VCaP (cell line): ENCODE data around the gene KRTAP10-2.

Source experiments
- H3K27ac ChIP-seq: fragments of 450-650 bp; 2 replicates; pipeline ENCODE4 v1.5.1; 2017
- TF ChIP-seq, protein P1 (sequence below): fragments of 450-650 bp; conservative IDR thresholded peaks from 2 replicates; pipeline ENCODE4 v1.5.1; 2017; ENCODE audit warnings: mild to moderate bottlenecking, moderate library complexity

Gene KRTAP10-2

DNA sequence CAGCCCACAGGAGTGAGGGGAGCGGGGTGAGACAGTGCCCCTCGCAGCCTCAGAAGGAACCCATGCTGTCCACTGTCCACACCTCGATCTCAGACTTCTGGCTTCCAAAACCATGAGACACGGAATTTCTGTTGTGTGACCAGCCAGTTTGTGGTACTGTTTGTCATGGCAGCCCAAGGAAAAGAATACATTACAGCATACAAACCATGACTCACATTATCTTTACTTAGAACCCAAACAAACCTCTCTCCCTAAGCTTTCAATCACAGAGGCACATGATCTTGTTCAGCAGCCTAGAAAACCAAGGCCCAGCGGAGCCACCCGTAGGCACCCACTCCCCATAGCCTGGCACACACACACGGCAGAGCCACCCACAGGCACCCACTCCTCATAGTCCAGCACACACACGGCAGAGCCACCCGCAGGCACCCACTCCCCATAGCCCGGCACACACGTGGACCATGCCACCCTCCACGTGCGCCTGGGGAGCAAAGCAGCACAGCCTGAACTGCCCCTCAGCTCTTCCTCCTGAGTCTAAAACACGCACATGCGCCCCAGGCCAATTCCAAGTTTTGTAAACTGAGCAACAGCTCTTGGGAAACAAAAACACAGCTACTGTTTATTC is 21.8 kb upstream of the KRTAP10-2 start:
- TF ChIP-seq, protein P1, sequence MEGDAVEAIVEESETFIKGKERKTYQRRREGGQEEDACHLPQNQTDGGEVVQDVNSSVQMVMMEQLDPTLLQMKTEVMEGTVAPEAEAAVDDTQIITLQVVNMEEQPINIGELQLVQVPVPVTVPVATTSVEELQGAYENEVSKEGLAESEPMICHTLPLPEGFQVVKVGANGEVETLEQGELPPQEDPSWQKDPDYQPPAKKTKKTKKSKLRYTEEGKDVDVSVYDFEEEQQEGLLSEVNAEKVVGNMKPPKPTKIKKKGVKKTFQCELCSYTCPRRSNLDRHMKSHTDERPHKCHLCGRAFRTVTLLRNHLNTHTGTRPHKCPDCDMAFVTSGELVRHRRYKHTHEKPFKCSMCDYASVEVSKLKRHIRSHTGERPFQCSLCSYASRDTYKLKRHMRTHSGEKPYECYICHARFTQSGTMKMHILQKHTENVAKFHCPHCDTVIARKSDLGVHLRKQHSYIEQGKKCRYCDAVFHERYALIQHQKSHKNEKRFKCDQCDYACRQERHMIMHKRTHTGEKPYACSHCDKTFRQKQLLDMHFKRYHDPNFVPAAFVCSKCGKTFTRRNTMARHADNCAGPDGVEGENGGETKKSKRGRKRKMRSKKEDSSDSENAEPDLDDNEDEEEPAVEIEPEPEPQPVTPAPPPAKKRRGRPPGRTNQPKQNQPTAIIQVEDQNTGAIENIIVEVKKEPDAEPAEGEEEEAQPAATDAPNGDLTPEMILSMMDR, result no peak
- no peak overlapping the region for H3K27ac ChIP-seq

DNA sequence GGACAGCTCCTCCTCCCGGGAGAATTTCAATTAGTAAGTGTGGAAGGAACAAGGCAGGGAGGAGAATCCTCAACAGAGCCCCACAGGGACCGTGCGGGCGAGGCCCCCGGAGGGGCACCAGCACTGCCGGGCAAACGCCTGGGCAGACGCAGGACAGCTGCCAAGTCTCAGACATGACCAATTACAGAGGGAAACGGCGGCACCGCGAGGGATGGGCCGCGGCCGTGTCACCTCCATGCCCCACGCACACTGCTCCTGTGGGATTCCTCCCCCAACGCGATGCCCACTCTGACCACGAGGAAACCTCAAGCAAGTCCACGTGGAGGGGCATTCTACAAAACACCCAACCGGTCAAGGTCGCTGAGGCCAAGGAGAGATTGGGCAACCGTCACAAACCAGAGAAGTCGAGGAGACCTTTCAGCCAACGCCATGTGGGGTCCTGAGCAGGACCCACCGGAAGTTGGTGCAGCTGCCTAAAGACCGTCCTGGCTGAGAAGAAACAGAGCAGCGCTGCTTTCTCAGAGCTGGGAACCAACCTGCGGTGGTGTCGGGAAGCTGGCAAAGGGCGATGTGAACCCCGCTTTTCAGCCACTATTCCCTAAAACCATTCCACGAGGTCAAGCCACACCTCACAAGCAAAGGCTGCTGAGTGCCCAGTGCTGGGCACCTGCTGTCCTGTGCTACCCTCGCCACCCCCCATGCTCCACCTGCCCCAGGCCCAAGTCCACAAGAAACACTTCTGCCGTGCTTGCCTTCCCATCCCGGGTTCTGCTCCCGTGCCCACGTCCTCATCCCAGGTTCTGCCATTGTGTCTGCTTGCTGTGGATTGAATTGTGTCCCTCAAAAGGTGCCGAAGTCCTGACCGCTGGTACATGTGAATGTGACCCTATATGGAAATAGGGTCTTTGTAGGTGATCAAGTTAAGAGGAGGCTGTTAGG is 20.8 kb upstream of the KRTAP10-2 start:
- no peak overlapping the region for H3K27ac ChIP-seq
- TF ChIP-seq, protein P1, result no peak

DNA sequence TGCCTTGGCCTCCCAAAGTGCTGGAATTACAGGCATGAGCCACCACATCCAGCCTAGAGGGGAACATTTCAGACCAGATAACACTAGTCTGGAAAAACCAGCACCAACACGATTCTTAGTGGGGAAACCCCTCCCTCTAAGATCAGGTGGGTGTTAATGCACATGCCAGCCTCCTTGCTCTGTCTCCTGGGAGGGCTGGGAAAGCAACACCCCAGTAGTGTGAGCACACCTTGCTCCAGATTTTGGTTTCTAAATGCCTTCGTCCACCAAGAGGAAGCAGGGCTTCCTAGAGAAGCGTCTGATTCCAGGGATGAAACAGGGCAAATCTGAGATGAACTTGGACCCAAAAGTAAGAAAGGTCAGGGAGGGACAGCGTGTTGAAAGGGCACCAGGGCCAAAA is 20.0 kb upstream of the KRTAP10-2 start:
- H3K27ac ChIP-seq, result no peak overlapping the region
- TF ChIP-seq, protein P1, result no peak

DNA sequence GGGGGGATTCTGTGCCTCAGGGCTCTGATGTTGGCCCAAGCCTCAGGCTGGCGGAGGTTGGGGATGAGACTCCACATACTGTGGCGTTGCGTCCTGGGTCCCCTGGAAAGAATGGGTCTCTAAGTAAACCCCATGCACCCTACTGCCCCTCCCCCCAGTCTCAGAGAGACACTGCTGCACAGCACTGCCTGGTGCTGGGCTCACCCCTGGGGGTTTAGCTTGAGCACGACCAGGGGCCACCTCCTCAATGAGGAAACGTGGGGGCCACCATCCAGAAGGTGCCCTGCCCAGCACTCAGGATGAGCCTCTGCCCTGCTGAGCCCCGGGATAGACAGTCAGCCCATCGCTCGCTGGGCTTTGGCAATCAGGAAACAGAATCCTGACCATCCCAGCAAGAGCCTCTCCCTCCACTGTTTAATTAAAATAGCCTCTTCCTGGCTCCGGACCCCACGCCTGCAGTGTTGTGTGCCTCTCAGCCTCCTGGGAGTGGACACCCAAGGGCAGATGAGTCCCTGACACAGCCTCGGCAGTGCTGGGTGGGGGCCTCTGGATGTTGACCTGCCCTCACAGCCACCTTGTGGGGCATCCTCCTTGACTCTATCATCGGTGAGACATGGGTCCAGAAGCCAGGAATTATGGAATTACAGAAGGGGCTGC is 18.7 kb upstream of the KRTAP10-2 start:
- H3K27ac ChIP-seq, result no peak overlapping the region
- TF ChIP-seq, protein P1, result no peak

DNA sequence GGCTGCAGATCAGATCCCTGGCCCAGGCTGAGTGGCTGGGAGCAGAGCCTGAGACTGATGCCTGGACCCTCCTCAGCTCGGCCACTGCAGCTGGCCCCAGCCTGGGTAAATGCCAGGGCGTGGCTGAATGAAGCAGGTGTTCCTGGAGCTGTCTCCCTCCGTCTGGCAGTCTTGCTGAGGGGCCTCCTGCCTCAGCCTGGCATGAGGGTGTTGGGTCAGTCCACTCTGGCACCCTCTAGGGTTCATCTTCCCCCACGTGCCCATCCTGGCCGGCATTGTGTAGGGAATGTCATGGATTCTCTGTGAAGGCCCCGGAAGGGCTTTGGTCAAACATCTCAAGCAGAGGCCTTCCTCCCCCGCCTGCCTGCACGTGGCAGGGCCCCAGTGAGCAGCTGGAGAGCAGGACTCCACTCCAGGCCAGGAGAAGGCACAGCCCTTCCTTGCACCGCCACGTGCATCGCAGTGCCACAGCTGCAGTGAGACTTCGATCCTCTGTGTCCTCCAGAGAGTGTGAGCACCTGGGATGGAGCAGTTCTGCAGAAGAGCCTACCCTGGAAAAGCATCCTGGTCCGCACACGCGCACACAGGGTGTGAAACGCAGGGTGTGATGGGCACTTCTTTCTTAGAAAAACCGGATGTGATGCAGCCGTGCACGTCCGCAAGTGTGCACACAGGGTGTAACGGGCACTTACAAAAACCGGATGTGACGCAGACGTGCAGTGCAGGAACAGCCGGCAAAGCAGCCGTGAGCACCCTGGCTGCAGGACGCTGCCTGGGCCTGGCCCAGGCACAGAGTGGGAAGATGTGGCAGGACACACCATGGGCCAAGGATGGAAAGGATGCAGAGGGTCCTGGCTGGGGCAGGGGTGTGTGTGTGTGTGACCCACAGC is 17.6 kb upstream of the KRTAP10-2 start:
- no peak overlapping the region for H3K27ac ChIP-seq
- TF ChIP-seq, protein P1, result no peak

DNA sequence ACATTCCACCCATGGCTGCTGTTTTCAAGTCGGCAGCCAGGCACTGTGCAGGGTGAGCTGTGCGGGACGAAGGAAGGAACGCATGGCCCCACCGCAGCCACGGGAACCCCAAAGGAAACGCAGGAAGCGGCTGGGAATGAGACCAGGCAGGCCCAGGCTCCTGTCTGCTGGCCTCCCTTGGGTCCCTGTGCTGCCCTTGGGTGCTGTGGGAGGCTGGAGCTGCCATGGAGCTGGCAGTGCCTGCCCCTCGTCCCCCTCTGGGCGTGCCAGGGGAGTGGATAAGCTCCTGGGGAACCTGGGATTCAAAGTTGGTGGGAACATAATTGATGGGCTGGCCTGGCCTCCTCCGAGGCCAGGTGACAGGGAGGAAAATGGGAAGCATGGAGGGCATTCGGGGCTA is 17.0 kb upstream of the KRTAP10-2 start:
- no peak overlapping the region for H3K27ac ChIP-seq
- TF ChIP-seq, protein P1, result no peak
